Liver (tissue), 9 donors: ENCODE measurements around the gene RBM28. TPM values are rescaled to one million over a fixed set of nuclear protein-coding genes. Genes with fewer than 3 reads are reported as not detected.

Experiments used
- DNase-seq: peaks from one replicate; pipeline ENCODE4 v3.0.0-alpha.2; 2017; ENCODE audit warnings: low spot score
- H3K27ac ChIP-seq, 2 donors: one replicate each; pipeline ENCODE4 v1.7.0; 2013; ENCODE audit warnings: inconsistent platforms in 2 of 2, low read length in 2 of 2, control low read depth in 1 of 2, low read depth in 1 of 2, mild to moderate bottlenecking in 1 of 2
- H3K27me3 ChIP-seq, 4 donors: one replicate each; pipeline versions ENCODE4 v1.6.1 to v1.7.0; 2013; ENCODE audit warnings: low read length in 3 of 4, inconsistent platforms in 1 of 4, mild to moderate bottlenecking in 1 of 4, moderate library complexity in 1 of 4; ENCODE audit not compliant: control insufficient read depth in 4 of 4, insufficient read depth in 4 of 4
- H3K36me3 ChIP-seq, 4 donors: one replicate each; pipeline versions ENCODE4 v1.6.1 to v1.7.0; 2013; ENCODE audit warnings: low read length in 3 of 4, mild to moderate bottlenecking in 3 of 4, low read depth in 1 of 4, moderate library complexity in 1 of 4; ENCODE audit not compliant: control insufficient read depth in 4 of 4, insufficient read depth in 3 of 4
- H3K4me1 ChIP-seq, 4 donors: one replicate each; pipeline versions ENCODE4 v1.6.1 to v1.7.0; 2013; ENCODE audit warnings: low read length in 3 of 4, mild to moderate bottlenecking in 3 of 4, moderate library complexity in 1 of 4; ENCODE audit not compliant: control insufficient read depth in 4 of 4, insufficient read depth in 4 of 4
- H3K4me3 ChIP-seq, 3 donors: one replicate each; pipeline versions ENCODE4 v1.6.1 to v1.7.0; 2013; ENCODE audit warnings: low read length in 3 of 3, control low read depth in 1 of 3, low read depth in 1 of 3, mild to moderate bottlenecking in 1 of 3
- H3K9ac ChIP-seq, 2 donors: one replicate each; pipeline ENCODE4 v1.7.0; 2013; ENCODE audit warnings: low read length in 2 of 2, mild to moderate bottlenecking in 2 of 2, moderate library complexity in 2 of 2, control low read depth in 1 of 2, low read depth in 1 of 2
- H3K9me3 ChIP-seq, 4 donors: one replicate each; pipeline versions ENCODE4 v1.6.1 to v1.7.0; 2013; ENCODE audit warnings: low read length in 3 of 4; ENCODE audit not compliant: control insufficient read depth in 4 of 4
- EGR1 ChIP-seq, 2 donors: IDR thresholded peaks; 2 replicates each; pipeline ENCODE4 v1.6.1; 2016 to 2018; ENCODE audit warnings: antibody characterized with exemption in 2 of 2, low read depth in 2 of 2
- FOXA1 ChIP-seq: IDR thresholded peaks from 2 replicates; pipeline ENCODE4 v1.6.1; 2016; ENCODE audit warnings: antibody characterized with exemption
- FOXA2 ChIP-seq: IDR thresholded peaks from 2 replicates; pipeline ENCODE4 v1.6.1; 2016; ENCODE audit warnings: antibody characterized with exemption
- GABPA ChIP-seq, 2 donors: IDR thresholded peaks in 1 of 2; conservative IDR thresholded peaks in 1 of 2; 2 replicates each; pipeline ENCODE4 v1.6.1; 2016; ENCODE audit warnings: antibody characterized with exemption in 2 of 2, mild to moderate bottlenecking in 1 of 2, moderate library complexity in 1 of 2
- HNF4A ChIP-seq, 2 donors: conservative IDR thresholded peaks; 2 replicates each; pipeline ENCODE4 v1.6.1; 2016; ENCODE audit warnings: antibody characterized with exemption in 2 of 2, mild to moderate bottlenecking in 2 of 2
- HNF4G ChIP-seq: IDR thresholded peaks from 2 replicates; pipeline ENCODE4 v1.6.1; 2016; ENCODE audit warnings: antibody characterized with exemption
- JUND ChIP-seq, 2 donors: IDR thresholded peaks; 2 replicates each; pipeline ENCODE4 v1.6.1; 2016; ENCODE audit warnings: antibody characterized with exemption in 2 of 2
- NR2F2 ChIP-seq: IDR thresholded peaks from 2 replicates; pipeline ENCODE4 v1.6.1; 2016; ENCODE audit warnings: antibody characterized with exemption
- RAD21 ChIP-seq, 2 donors: IDR thresholded peaks; 2 replicates each; pipeline ENCODE4 v1.6.1; 2016; ENCODE audit warnings: antibody characterized with exemption in 2 of 2, mild to moderate bottlenecking in 2 of 2
- RXRA ChIP-seq, 2 donors: IDR thresholded peaks; 2 replicates each; pipeline ENCODE4 v1.6.1; 2017 to 2018; ENCODE audit warnings: antibody characterized with exemption in 2 of 2, mild to moderate bottlenecking in 1 of 2
- SP1 ChIP-seq: IDR thresholded peaks from 2 replicates; pipeline ENCODE4 v1.6.1; 2018; ENCODE audit warnings: antibody characterized with exemption, mild to moderate bottlenecking
- TAF1 ChIP-seq: conservative IDR thresholded peaks from 2 replicates; pipeline ENCODE4 v1.6.1; 2016; ENCODE audit warnings: antibody characterized with exemption, mild to moderate bottlenecking
- YY1 ChIP-seq: IDR thresholded peaks from 2 replicates; pipeline ENCODE4 v1.6.1; 2016; ENCODE audit warnings: antibody characterized with exemption, mild to moderate bottlenecking
- WGBS: extraction: QIAGEN DNeasy Blood & Tissue Kit; methylation state at CpG from one replicate; pipeline ENCODE4 v1.1.7; 2013; 5-methylcytosine and 5-hydroxymethylcytosine counted together
- polyA plus RNA-seq, 2 donors: library from polyadenylated mRNA; stranded (reverse) in 1 of 2; unstranded in 1 of 2; fragments of 200-250 nt in 1 of 2; fragments of >200 nt in 1 of 2; fragmentation: Nextera tagmentation in 1 of 2; extraction: Ambion mirVana in 1 of 2; gene quantifications; one replicate each; pipeline versions ENCODE4 v1.2.1 to v1.2.3, GENCODE V29; 2013 to 2015
- total RNA-seq, 2 donors: library from RNA; depleted of rRNA; stranded (reverse); fragments of >200 nt; gene quantifications; one replicate each; pipeline ENCODE4 v1.2.3, GENCODE V29; 2014
- TF ChIP-seq, protein P1 (sequence below): IDR thresholded peaks from 2 replicates; pipeline ENCODE4 v1.6.1; 2016; ENCODE audit warnings: antibody characterized with exemption, mild to moderate bottlenecking
- TF ChIP-seq, protein P2 (sequence below): IDR thresholded peaks from 2 replicates; pipeline ENCODE4 v1.6.1; 2016; ENCODE audit warnings: antibody characterized with exemption
- TF ChIP-seq, protein P3 (sequence below): fragments of 150-350 bp; IDR thresholded peaks from 2 replicates; pipeline ENCODE4 v1.5.1; 2017; ENCODE audit warnings: improper control_type of control experiment, low read depth, low read length; ENCODE audit not compliant: missing input control
- TF ChIP-seq, protein P4 (sequence below): IDR thresholded peaks from 2 replicates; pipeline ENCODE4 v1.6.1; 2016; ENCODE audit warnings: antibody characterized with exemption
- TF ChIP-seq, protein P5 (sequence below): IDR thresholded peaks from 2 replicates; pipeline ENCODE4 v1.6.1; 2016; ENCODE audit warnings: antibody characterized with exemption
- donor health status: healthy.
- donor health status: healthy.
- donor health status: healthy.
- donor health status: healthy.
- donor health status: healthy.

Gene RBM28
- total and polyA plus RNA-seq, 4 donors, result 3.6 to 16.1 (median 11.7) TPM

DNA sequence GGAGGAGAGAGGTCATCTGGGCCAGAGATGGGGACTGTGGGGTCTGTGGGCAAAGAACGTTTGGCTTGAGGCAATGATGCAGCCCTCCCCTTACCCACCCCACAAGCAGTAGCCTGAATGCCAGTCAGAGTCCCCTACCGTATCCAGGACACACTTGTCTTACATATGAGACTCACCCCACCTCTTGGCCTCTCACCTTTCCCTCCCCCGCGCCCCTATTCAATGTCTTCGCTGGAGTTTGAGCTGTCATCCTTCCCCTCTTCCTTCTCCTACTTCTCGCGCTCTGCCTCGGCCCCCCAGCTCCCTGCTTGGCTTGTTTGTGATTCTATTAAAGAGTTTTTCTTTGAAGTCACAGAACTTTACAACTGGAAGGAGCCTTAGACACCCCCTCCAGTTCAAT is 8.9 kb upstream of the RBM28 start:
- no peak for DNase-seq
- Histone ChIP-seq H3K36me3 (no peaks in the 10 kb centered on the region), H3K9me3 (no peaks in the 10 kb centered on the region), H3K4me3 (no peak overlapping the region), H3K4me1 (peaks cover 4 to 14% (median 9%) of the 10 kb centered on the region in 4 donors), H3K27me3 (peaks cover 0 to 9% (median 0%) of the 10 kb centered on the region in 4 donors), H3K27ac (no peak overlapping the region), H3K9ac (no peak overlapping the region)
- TF ChIP-seq, protein P1, sequence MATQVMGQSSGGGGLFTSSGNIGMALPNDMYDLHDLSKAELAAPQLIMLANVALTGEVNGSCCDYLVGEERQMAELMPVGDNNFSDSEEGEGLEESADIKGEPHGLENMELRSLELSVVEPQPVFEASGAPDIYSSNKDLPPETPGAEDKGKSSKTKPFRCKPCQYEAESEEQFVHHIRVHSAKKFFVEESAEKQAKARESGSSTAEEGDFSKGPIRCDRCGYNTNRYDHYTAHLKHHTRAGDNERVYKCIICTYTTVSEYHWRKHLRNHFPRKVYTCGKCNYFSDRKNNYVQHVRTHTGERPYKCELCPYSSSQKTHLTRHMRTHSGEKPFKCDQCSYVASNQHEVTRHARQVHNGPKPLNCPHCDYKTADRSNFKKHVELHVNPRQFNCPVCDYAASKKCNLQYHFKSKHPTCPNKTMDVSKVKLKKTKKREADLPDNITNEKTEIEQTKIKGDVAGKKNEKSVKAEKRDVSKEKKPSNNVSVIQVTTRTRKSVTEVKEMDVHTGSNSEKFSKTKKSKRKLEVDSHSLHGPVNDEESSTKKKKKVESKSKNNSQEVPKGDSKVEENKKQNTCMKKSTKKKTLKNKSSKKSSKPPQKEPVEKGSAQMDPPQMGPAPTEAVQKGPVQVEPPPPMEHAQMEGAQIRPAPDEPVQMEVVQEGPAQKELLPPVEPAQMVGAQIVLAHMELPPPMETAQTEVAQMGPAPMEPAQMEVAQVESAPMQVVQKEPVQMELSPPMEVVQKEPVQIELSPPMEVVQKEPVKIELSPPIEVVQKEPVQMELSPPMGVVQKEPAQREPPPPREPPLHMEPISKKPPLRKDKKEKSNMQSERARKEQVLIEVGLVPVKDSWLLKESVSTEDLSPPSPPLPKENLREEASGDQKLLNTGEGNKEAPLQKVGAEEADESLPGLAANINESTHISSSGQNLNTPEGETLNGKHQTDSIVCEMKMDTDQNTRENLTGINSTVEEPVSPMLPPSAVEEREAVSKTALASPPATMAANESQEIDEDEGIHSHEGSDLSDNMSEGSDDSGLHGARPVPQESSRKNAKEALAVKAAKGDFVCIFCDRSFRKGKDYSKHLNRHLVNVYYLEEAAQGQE, result no peak
- TF ChIP-seq HNF4A (conservative IDR thresholded peaks at IDR 0.05) (no peak), RXRA (IDR thresholded peaks at IDR 0.05) (no peak), JUND (IDR thresholded peaks at IDR 0.05) (no peak), SP1 (no peak), RAD21 (IDR thresholded peaks at IDR 0.05) (no peak), YY1 (no peak), EGR1 (IDR thresholded peaks at IDR 0.05; ENCODE audit: low read depth in 2 of 2) (no peak), HNF4G (no peak), FOXA1 (no peak), GABPA (IDR thresholded peaks at IDR 0.05 in 1 of 2, conservative IDR thresholded peaks at IDR 0.05 in 1 of 2) (no peak), TAF1 (no peak), NR2F2 (no peak), FOXA2 (no peak)
- TF ChIP-seq, protein P2, sequence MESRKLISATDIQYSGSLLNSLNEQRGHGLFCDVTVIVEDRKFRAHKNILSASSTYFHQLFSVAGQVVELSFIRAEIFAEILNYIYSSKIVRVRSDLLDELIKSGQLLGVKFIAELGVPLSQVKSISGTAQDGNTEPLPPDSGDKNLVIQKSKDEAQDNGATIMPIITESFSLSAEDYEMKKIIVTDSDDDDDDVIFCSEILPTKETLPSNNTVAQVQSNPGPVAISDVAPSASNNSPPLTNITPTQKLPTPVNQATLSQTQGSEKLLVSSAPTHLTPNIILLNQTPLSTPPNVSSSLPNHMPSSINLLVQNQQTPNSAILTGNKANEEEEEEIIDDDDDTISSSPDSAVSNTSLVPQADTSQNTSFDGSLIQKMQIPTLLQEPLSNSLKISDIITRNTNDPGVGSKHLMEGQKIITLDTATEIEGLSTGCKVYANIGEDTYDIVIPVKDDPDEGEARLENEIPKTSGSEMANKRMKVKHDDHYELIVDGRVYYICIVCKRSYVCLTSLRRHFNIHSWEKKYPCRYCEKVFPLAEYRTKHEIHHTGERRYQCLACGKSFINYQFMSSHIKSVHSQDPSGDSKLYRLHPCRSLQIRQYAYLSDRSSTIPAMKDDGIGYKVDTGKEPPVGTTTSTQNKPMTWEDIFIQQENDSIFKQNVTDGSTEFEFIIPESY, result no peak
- TF ChIP-seq, protein P3, sequence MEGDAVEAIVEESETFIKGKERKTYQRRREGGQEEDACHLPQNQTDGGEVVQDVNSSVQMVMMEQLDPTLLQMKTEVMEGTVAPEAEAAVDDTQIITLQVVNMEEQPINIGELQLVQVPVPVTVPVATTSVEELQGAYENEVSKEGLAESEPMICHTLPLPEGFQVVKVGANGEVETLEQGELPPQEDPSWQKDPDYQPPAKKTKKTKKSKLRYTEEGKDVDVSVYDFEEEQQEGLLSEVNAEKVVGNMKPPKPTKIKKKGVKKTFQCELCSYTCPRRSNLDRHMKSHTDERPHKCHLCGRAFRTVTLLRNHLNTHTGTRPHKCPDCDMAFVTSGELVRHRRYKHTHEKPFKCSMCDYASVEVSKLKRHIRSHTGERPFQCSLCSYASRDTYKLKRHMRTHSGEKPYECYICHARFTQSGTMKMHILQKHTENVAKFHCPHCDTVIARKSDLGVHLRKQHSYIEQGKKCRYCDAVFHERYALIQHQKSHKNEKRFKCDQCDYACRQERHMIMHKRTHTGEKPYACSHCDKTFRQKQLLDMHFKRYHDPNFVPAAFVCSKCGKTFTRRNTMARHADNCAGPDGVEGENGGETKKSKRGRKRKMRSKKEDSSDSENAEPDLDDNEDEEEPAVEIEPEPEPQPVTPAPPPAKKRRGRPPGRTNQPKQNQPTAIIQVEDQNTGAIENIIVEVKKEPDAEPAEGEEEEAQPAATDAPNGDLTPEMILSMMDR, result no peak
- TF ChIP-seq, protein P4, sequence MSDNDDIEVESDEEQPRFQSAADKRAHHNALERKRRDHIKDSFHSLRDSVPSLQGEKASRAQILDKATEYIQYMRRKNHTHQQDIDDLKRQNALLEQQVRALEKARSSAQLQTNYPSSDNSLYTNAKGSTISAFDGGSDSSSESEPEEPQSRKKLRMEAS, result no peak
- TF ChIP-seq, protein P5, sequence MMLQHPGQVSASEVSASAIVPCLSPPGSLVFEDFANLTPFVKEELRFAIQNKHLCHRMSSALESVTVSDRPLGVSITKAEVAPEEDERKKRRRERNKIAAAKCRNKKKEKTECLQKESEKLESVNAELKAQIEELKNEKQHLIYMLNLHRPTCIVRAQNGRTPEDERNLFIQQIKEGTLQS, result no peak
- WGBS, result 57% methylated on average over 8 of the region's 8 CpGs
